Spleen (tissue), 7 donors: ENCODE measurements around the gene MACROD2.

Experiments
- CTCF ChIP-seq, 11 experiments: fragments of 200-600 bp in 7 of 11; fragments of 450-650 bp in 4 of 11; sonication (generic) in 4 of 11; IDR thresholded peaks in 8 of 11; conservative IDR thresholded peaks in 3 of 11; 1 replicate in 7 of 11; 2 replicates in 4 of 11; pipeline versions ENCODE4 v1.4.0 to v1.8.0; 2016 to 2021; ENCODE audit warnings: antibody characterized with exemption in 11 of 11, inconsistent platforms in 4 of 11, mild to moderate bottlenecking in 1 of 11
- POLR2AphosphoS5 ChIP-seq, 3 donors: sonication (generic); formaldehyde crosslinking; IDR thresholded peaks; one replicate each; pipeline ENCODE4 v1.5.1; 2017; ENCODE audit warnings: antibody characterized with exemption in 3 of 3
- donor health status: DM: no; HTN: no; CAD: no; lungs with moderate emphysema.
- donor health status: DM: no; HTN: no; CAD: no.
- donor health status: DM: no; HTN: no; CAD: no.

- TF ChIP-seq POLR2AphosphoS5 (IDR thresholded peaks at IDR 0.05) (no peak), CTCF (IDR thresholded peaks at IDR 0.05 in 8 of 11, conservative IDR thresholded peaks at IDR 0.05 in 3 of 11) (no peak)
Measured at GRCh38 chr20:15913391-15914025, 1918.2 kb downstream of the MACROD2 start.
